Esophagus muscularis mucosa (tissue), 3 donors: ENCODE results near the gene OR6J1.

Source experiments
- CTCF ChIP-seq, 3 experiments: fragments of 200-600 bp in 2 of 3; fragments of 450-650 bp in 1 of 3; sonication (generic) in 2 of 3; IDR thresholded peaks; one replicate each; pipeline ENCODE4 v1.5.1; 2017 to 2019; ENCODE audit warnings: antibody characterized with exemption in 3 of 3, mild to moderate bottlenecking in 2 of 3, moderate library complexity in 1 of 3
- POLR2AphosphoS5 ChIP-seq, 2 donors: sonication (generic); formaldehyde crosslinking; IDR thresholded peaks; one replicate each; pipeline ENCODE4 v1.6.1; 2017; ENCODE audit warnings: antibody characterized with exemption in 2 of 2

- TF ChIP-seq CTCF (IDR thresholded peaks at IDR 0.05) = no peak
- TF ChIP-seq POLR2AphosphoS5 (IDR thresholded peaks at IDR 0.05) = no peak
These were observed 27.5 kb upstream of the OR6J1 start for GRCh38 chr14:22671622-22672021.
